SK-N-SH treated with all-trans-retinoic acid at 6 μM for 48 hours (cell line): ENCODE measurements around the gene NARS2.

ENCODE experiments used
- ARNTL ChIP-seq: fragments of 450-650 bp; formaldehyde crosslinking; IDR thresholded peaks from 2 replicates; pipeline ENCODE4 v1.5.0; 2020; ENCODE audit warnings: low read depth, mild to moderate bottlenecking, moderate library complexity, borderline replicate concordance
- BACH2 ChIP-seq: fragments of 250-450 bp; sonication (Bioruptor Pico); IDR thresholded peaks from 2 replicates; pipeline ENCODE4 v1.9.0; 2021; ENCODE audit warnings: mild to moderate bottlenecking, borderline replicate concordance
- ESRRG ChIP-seq: fragments of 250-450 bp; sonication (Bioruptor Pico); IDR thresholded peaks from 2 replicates; pipeline ENCODE4 v1.6.1; 2021; ENCODE audit warnings: mild to moderate bottlenecking
- PATZ1 ChIP-seq: fragments of 250-450 bp; sonication (Bioruptor Pico); IDR thresholded peaks from 2 replicates; pipeline ENCODE4 v1.8.0; 2020; ENCODE audit warnings: mild to moderate bottlenecking, moderate library complexity, borderline replicate concordance
- PPARA ChIP-seq: fragments of 250-450 bp; sonication (Bioruptor Pico); IDR thresholded peaks from 2 replicates; pipeline ENCODE4 v1.5.0; 2020; ENCODE audit warnings: mild to moderate bottlenecking, borderline replicate concordance
- ZFP3 ChIP-seq: fragments of 250-450 bp; sonication (Bioruptor Pico); IDR thresholded peaks from 2 replicates; pipeline ENCODE4 v1.5.0; 2020; ENCODE audit warnings: mild to moderate bottlenecking, moderate library complexity

GRCh38 chr11:78424334-78425270, 150.1 kb downstream of the NARS2 start:
- TF ChIP-seq BACH2 = peak; percentile 97; the same call in 1 of the 2 replicates
- TF ChIP-seq ESRRG (CRISPR knock-in tag) = peak; percentile 61; the same call in 1 of the 2 replicates
- no peak for TF ChIP-seq ARNTL (CRISPR knock-in tag)
- peak; percentile 37; the same call in 1 of the 2 replicates for TF ChIP-seq PATZ1 (CRISPR knock-in tag)
- TF ChIP-seq PPARA (CRISPR knock-in tag) = no peak
- TF ChIP-seq ZFP3 = no peak
